HG03432 (cell line): ENCODE measurements around the gene ATOSA.

Source experiments
- ATAC-seq: cut with Tn5 transposase; IDR thresholded peaks from one replicate; pipeline ENCODE4 v1.9.1; 2021; ENCODE audit warnings: mild to moderate bottlenecking, moderate library complexity; ENCODE audit not compliant: unreplicated experiment

ATOSA gene

GRCh38 chr15:52679232-52680040, at the start of gene ATOSA:
TSS of gene ATOSA (minus strand) at chr15:52679388. CDS start at chr15:52678021, 1,367 bp downstream.
- ATAC-seq = peak; percentile 79

DNA sequence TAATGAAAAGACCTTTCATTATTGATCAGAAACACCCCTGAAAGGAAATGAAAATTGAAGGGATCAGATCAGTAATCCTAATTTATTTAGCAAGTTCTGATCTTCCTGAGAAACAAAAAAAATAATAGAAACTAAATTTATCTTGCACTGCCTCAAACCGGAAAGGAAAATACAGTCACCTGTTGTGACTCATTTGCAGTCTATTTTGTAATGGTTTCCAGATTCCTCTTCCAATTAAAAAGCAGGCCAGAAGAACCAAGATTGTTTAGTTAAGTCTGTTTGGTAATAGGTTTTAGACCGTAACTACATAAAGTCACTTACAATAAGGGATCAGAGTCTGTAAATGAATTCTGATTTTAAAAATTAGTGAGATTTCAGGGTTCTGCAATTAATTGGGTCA, 49.7 kb upstream of the ATOSA start:
- no peak for ATAC-seq

GRCh38 chr15:52727815-52728214, 48.6 kb upstream of the ATOSA start:
- ATAC-seq = no peak

- no peak for ATAC-seq
These were observed 47.0 kb upstream of the ATOSA start for GRCh38 chr15:52726195-52726594.

- ATAC-seq = no peak
These were observed 39.4 kb upstream of the ATOSA start for GRCh38 chr15:52718551-52718950.

- ATAC-seq = no peak
These were observed 38.7 kb upstream of the ATOSA start for GRCh38 chr15:52717924-52718323.

GRCh38 chr15:52717481-52717880, 38.3 kb upstream of the ATOSA start:
- no peak for ATAC-seq

DNA sequence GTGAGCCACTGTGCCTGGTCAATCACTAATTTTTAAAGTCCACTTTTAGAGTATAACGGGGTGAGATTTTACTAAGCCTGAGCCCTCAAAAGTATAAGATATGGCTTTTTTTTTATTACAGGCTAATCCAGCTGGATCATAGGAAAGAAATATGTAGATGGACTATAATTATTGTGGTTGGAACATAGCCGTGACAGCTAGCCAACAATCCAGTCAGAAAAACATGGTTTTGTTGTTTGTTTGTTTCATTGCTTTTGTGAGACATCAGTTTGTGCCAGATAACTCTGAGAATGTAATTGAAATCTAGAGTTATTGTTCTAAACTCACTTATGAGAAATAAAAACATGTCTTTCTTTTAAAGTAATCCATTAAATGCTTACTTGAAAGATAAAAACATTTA, 37.3 kb upstream of the ATOSA start:
- ATAC-seq = no peak

GRCh38 chr15:52715411-52715810, 36.2 kb upstream of the ATOSA start:
- no peak for ATAC-seq

GRCh38 chr15:52714968-52715367, 35.8 kb upstream of the ATOSA start:
- no peak for ATAC-seq

DNA sequence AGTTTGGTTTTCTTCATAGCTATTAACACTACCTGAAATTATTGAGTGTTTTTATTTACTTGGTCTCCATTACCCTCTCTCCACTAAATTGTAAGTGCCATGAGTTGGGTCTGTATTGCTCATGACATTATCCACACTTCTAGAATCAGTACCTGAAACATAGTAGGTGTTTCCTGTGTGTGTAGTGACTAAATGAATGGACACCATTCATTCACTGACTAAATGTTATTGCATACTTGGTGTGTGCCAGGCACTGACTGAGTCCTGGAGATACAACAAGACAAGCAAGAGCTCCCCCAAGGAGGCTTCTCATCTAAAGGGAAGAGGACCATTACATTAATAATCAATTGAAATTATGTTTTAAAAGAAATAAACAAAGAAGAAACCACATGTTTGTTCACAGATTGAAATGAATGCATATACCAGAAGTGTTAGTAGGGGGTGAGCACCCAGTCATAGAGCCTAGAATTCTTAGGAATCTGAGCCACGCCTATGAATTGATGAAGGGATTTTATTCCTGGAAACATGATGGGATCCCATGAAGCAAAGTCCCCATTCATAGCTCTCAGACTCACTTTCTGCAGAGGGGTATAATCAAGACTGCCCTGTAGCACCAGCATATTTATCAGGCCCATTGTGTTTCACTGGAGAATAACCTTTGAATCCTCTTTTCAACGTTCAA, 31.7 kb upstream of the ATOSA start:
- ATAC-seq = no peak

- peak; percentile 44 for ATAC-seq
These were observed 31.0 kb upstream of the ATOSA start for GRCh38 chr15:52710050-52710707.

GRCh38 chr15:52709187-52709981, 30.2 kb upstream of the ATOSA start:
- ATAC-seq = peak; percentile 87

DNA sequence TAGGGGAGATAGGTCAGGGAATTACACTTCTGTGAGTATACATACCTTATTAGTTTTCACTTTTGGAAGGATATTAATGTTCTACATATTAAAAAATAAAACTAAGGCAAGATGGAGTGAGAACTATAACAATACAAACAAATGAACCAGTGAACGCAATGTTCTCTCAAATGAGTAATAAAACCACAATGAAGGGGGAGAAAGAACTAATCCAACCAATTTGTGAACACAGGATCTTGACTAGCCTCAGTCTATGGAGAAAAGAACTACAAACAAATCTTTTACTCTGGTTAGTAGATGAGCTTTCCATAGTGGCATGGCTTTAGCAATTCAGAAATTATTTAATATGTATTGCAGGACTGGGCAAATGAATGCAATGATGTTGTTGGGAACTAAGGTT, 26.9 kb upstream of the ATOSA start:
- ATAC-seq = no peak

DNA sequence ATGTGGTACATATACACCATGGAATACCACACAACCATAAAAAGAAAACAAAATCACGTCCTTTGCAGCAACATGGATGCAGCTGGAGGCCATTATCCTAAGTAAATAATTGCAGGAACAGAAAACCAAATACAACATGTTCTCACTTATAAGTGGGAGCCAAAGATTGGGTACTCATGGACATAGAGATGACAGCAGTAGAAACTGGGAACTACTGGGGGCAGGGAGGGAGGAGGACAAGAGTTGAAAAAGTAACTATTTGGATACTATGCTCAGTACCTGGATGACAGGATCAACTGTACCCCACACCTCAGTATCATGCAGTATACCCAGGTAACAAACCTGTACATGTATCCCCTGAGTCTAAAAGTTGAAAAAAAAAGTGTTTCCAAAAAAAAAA, 23.2 kb upstream of the ATOSA start:
- ATAC-seq = no peak

- ATAC-seq = no peak
These were observed 20.3 kb upstream of the ATOSA start for GRCh38 chr15:52699457-52699856.

GRCh38 chr15:52698514-52698913, 19.3 kb upstream of the ATOSA start:
- no peak for ATAC-seq

- ATAC-seq = no peak
These were observed 17.9 kb upstream of the ATOSA start for GRCh38 chr15:52697051-52697450.

DNA sequence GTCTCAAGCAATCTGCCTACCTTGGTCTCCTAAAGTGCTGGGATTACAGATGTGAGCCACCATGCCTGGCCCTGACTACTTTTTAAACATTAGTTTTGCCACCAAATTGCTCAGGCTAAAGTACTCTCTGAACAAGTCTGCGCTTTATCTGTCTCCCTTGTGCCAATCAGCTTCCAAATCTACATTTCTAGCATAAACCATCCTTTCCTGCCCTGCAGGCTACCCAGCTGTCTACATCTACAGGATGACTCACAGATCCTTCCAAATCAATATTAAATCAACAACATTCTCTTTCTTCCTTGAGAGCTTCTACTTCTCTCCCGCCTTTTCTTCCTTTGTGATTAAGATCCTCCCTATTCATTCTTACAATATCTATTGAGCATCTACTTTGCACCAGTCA, 16.0 kb upstream of the ATOSA start:
- ATAC-seq = no peak

GRCh38 chr15:52689562-52689961, 10.4 kb upstream of the ATOSA start:
- ATAC-seq = no peak

DNA sequence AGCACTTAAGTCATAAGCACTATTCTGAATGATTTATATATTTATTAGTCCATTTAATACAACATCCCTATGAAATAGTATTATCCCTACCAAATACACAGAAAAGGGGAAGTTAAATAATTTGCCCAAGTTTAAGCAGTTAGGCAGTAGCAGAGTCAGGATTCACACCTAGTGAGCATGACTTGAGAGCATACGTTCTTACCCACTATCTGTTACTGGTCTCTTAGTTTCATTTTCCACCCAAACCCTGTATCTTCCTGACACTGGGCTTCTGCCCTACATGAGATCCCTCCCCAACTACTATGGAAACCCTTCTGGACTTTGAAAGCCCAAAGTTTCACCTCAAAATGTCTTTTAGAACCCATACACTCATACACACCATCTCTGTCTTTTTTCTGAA, 4.4 kb upstream of the ATOSA start:
- peak; percentile 52 for ATAC-seq
